Liver (tissue), 9 donors: ENCODE data around the gene EXOC3. TPM values are rescaled to one million over a fixed set of nuclear protein-coding genes. Genes with fewer than 3 reads are reported as not detected.

Experiments
- DNase-seq: peaks from one replicate; pipeline ENCODE4 v3.0.0-alpha.2; 2017; ENCODE audit warnings: low spot score
- H3K27ac ChIP-seq, 2 donors: one replicate each; pipeline ENCODE4 v1.7.0; 2013; ENCODE audit warnings: inconsistent platforms in 2 of 2, low read length in 2 of 2, control low read depth in 1 of 2, low read depth in 1 of 2, mild to moderate bottlenecking in 1 of 2
- H3K27me3 ChIP-seq, 4 donors: one replicate each; pipeline versions ENCODE4 v1.6.1 to v1.7.0; 2013; ENCODE audit warnings: low read length in 3 of 4, inconsistent platforms in 1 of 4, mild to moderate bottlenecking in 1 of 4, moderate library complexity in 1 of 4; ENCODE audit not compliant: control insufficient read depth in 4 of 4, insufficient read depth in 4 of 4
- H3K36me3 ChIP-seq, 4 donors: one replicate each; pipeline versions ENCODE4 v1.6.1 to v1.7.0; 2013; ENCODE audit warnings: low read length in 3 of 4, mild to moderate bottlenecking in 3 of 4, low read depth in 1 of 4, moderate library complexity in 1 of 4; ENCODE audit not compliant: control insufficient read depth in 4 of 4, insufficient read depth in 3 of 4
- H3K4me1 ChIP-seq, 4 donors: one replicate each; pipeline versions ENCODE4 v1.6.1 to v1.7.0; 2013; ENCODE audit warnings: low read length in 3 of 4, mild to moderate bottlenecking in 3 of 4, moderate library complexity in 1 of 4; ENCODE audit not compliant: control insufficient read depth in 4 of 4, insufficient read depth in 4 of 4
- H3K4me3 ChIP-seq, 3 donors: one replicate each; pipeline versions ENCODE4 v1.6.1 to v1.7.0; 2013; ENCODE audit warnings: low read length in 3 of 3, control low read depth in 1 of 3, low read depth in 1 of 3, mild to moderate bottlenecking in 1 of 3
- H3K9ac ChIP-seq, 2 donors: one replicate each; pipeline ENCODE4 v1.7.0; 2013; ENCODE audit warnings: low read length in 2 of 2, mild to moderate bottlenecking in 2 of 2, moderate library complexity in 2 of 2, control low read depth in 1 of 2, low read depth in 1 of 2
- H3K9me3 ChIP-seq, 4 donors: one replicate each; pipeline versions ENCODE4 v1.6.1 to v1.7.0; 2013; ENCODE audit warnings: low read length in 3 of 4; ENCODE audit not compliant: control insufficient read depth in 4 of 4
- EGR1 ChIP-seq, 2 donors: IDR thresholded peaks; 2 replicates each; pipeline ENCODE4 v1.6.1; 2016 to 2018; ENCODE audit warnings: antibody characterized with exemption in 2 of 2, low read depth in 2 of 2
- FOXA1 ChIP-seq: IDR thresholded peaks from 2 replicates; pipeline ENCODE4 v1.6.1; 2016; ENCODE audit warnings: antibody characterized with exemption
- FOXA2 ChIP-seq: IDR thresholded peaks from 2 replicates; pipeline ENCODE4 v1.6.1; 2016; ENCODE audit warnings: antibody characterized with exemption
- GABPA ChIP-seq, 2 donors: IDR thresholded peaks in 1 of 2; conservative IDR thresholded peaks in 1 of 2; 2 replicates each; pipeline ENCODE4 v1.6.1; 2016; ENCODE audit warnings: antibody characterized with exemption in 2 of 2, mild to moderate bottlenecking in 1 of 2, moderate library complexity in 1 of 2
- HNF4A ChIP-seq, 2 donors: conservative IDR thresholded peaks; 2 replicates each; pipeline ENCODE4 v1.6.1; 2016; ENCODE audit warnings: antibody characterized with exemption in 2 of 2, mild to moderate bottlenecking in 2 of 2
- HNF4G ChIP-seq: IDR thresholded peaks from 2 replicates; pipeline ENCODE4 v1.6.1; 2016; ENCODE audit warnings: antibody characterized with exemption
- JUND ChIP-seq, 2 donors: IDR thresholded peaks; 2 replicates each; pipeline ENCODE4 v1.6.1; 2016; ENCODE audit warnings: antibody characterized with exemption in 2 of 2
- NR2F2 ChIP-seq: IDR thresholded peaks from 2 replicates; pipeline ENCODE4 v1.6.1; 2016; ENCODE audit warnings: antibody characterized with exemption
- RAD21 ChIP-seq, 2 donors: IDR thresholded peaks; 2 replicates each; pipeline ENCODE4 v1.6.1; 2016; ENCODE audit warnings: antibody characterized with exemption in 2 of 2, mild to moderate bottlenecking in 2 of 2
- RXRA ChIP-seq, 2 donors: IDR thresholded peaks; 2 replicates each; pipeline ENCODE4 v1.6.1; 2017 to 2018; ENCODE audit warnings: antibody characterized with exemption in 2 of 2, mild to moderate bottlenecking in 1 of 2
- SP1 ChIP-seq: IDR thresholded peaks from 2 replicates; pipeline ENCODE4 v1.6.1; 2018; ENCODE audit warnings: antibody characterized with exemption, mild to moderate bottlenecking
- TAF1 ChIP-seq: conservative IDR thresholded peaks from 2 replicates; pipeline ENCODE4 v1.6.1; 2016; ENCODE audit warnings: antibody characterized with exemption, mild to moderate bottlenecking
- YY1 ChIP-seq: IDR thresholded peaks from 2 replicates; pipeline ENCODE4 v1.6.1; 2016; ENCODE audit warnings: antibody characterized with exemption, mild to moderate bottlenecking
- whole genome bisulfite sequencing: extraction: QIAGEN DNeasy Blood & Tissue Kit; methylation state at CpG from one replicate; pipeline ENCODE4 v1.1.7; 2013; 5-methylcytosine and 5-hydroxymethylcytosine counted together
- polyA plus RNA-seq, 2 donors: library from polyadenylated mRNA; stranded (reverse) in 1 of 2; unstranded in 1 of 2; fragments of 200-250 nt in 1 of 2; fragments of >200 nt in 1 of 2; fragmentation: Nextera tagmentation in 1 of 2; extraction: Ambion mirVana in 1 of 2; gene quantifications; one replicate each; pipeline versions ENCODE4 v1.2.1 to v1.2.3, GENCODE V29; 2013 to 2015
- total RNA-seq, 2 donors: library from RNA; depleted of rRNA; stranded (reverse); fragments of >200 nt; gene quantifications; one replicate each; pipeline ENCODE4 v1.2.3, GENCODE V29; 2014
- TF ChIP-seq, protein P1 (sequence below): fragments of 150-350 bp; IDR thresholded peaks from 2 replicates; pipeline ENCODE4 v1.5.1; 2017; ENCODE audit warnings: improper control_type of control experiment, low read depth, low read length; ENCODE audit not compliant: missing input control
- TF ChIP-seq, protein P2 (sequence below): IDR thresholded peaks from 2 replicates; pipeline ENCODE4 v1.6.1; 2016; ENCODE audit warnings: antibody characterized with exemption
- TF ChIP-seq, protein P3 (sequence below): IDR thresholded peaks from 2 replicates; pipeline ENCODE4 v1.6.1; 2016; ENCODE audit warnings: antibody characterized with exemption
- TF ChIP-seq, protein P4 (sequence below): IDR thresholded peaks from 2 replicates; pipeline ENCODE4 v1.6.1; 2016; ENCODE audit warnings: antibody characterized with exemption
- TF ChIP-seq, protein P5 (sequence below): IDR thresholded peaks from 2 replicates; pipeline ENCODE4 v1.6.1; 2016; ENCODE audit warnings: antibody characterized with exemption, mild to moderate bottlenecking
- donor health status: healthy.
- donor health status: healthy.
- donor health status: healthy.
- donor health status: healthy.
- donor health status: healthy.

EXOC3 gene
- total and polyA plus RNA-seq, 4 donors, result 12.4 to 23.9 (median 18.5) TPM

DNA sequence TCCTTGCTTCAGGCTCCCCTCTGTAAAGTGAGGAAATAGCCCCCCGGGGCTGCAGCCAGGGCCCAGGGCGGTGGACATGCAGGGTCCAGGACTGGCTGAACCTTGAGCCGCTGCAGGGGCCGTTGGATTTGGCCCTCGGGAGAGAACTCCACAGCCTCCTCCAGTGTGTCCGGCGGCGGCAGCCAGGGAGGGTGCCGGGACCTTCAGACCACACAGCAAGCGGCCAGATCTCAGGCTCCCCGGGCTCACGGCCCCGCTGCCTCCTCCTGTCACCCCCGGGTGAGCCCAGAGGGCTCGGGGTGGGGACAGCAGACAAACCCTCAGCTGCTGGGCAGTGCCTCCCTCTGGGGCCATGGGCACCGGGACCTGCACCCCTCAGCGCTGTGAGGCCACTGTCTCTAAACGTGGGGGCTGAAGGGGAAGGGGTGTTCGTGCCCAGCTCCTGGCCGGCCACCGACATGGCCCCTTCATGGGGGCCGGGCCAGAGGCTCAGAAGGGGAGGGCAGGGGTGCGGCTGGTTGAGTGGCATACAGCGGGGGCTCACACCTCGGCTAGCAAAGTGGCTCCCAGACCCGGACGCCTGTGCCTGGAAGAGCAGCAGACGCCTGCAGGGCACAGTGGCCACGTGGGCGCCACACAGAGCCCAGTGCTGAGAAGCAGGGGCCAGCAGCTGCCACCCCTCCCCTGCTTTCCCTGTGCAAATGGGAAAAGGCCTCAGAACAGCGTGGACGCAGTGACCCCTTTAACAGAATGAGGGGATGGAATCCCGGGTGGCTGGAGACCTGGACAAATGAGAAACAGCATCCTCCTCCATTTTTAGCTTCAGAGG is 61.6 kb downstream of the EXOC3 start:
- 72% methylated on average over 33 of the region's 33 CpGs for WGBS
- H3K27me3 ChIP-seq, result no peaks in the 10 kb centered on the region
- TF ChIP-seq RAD21 (IDR thresholded peaks at IDR 0.05) (no peak), FOXA1 (no peak), GABPA (IDR thresholded peaks at IDR 0.05 in 1 of 2, conservative IDR thresholded peaks at IDR 0.05 in 1 of 2) (no peak), FOXA2 (no peak), HNF4A (conservative IDR thresholded peaks at IDR 0.05) (no peak), SP1 (no peak), TAF1 (no peak), NR2F2 (no peak), YY1 (no peak), HNF4G (no peak), JUND (IDR thresholded peaks at IDR 0.05) (no peak)
- TF ChIP-seq, protein P1, sequence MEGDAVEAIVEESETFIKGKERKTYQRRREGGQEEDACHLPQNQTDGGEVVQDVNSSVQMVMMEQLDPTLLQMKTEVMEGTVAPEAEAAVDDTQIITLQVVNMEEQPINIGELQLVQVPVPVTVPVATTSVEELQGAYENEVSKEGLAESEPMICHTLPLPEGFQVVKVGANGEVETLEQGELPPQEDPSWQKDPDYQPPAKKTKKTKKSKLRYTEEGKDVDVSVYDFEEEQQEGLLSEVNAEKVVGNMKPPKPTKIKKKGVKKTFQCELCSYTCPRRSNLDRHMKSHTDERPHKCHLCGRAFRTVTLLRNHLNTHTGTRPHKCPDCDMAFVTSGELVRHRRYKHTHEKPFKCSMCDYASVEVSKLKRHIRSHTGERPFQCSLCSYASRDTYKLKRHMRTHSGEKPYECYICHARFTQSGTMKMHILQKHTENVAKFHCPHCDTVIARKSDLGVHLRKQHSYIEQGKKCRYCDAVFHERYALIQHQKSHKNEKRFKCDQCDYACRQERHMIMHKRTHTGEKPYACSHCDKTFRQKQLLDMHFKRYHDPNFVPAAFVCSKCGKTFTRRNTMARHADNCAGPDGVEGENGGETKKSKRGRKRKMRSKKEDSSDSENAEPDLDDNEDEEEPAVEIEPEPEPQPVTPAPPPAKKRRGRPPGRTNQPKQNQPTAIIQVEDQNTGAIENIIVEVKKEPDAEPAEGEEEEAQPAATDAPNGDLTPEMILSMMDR, result no peak
- TF ChIP-seq, protein P2, sequence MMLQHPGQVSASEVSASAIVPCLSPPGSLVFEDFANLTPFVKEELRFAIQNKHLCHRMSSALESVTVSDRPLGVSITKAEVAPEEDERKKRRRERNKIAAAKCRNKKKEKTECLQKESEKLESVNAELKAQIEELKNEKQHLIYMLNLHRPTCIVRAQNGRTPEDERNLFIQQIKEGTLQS, result no peak
- TF ChIP-seq, protein P3, sequence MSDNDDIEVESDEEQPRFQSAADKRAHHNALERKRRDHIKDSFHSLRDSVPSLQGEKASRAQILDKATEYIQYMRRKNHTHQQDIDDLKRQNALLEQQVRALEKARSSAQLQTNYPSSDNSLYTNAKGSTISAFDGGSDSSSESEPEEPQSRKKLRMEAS, result no peak
- no peak for DNase-seq
- H3K36me3 ChIP-seq, result no peaks in the 10 kb centered on the region
- H3K4me3 ChIP-seq, result no peak overlapping the region
- H3K9me3 ChIP-seq, result peaks cover 0 to 1% (median 0%) of the 10 kb centered on the region in 4 donors
- H3K9ac ChIP-seq, result no peak overlapping the region
- no peaks in the 10 kb centered on the region for H3K4me1 ChIP-seq
- H3K27ac ChIP-seq, result no peak overlapping the region

DNA sequence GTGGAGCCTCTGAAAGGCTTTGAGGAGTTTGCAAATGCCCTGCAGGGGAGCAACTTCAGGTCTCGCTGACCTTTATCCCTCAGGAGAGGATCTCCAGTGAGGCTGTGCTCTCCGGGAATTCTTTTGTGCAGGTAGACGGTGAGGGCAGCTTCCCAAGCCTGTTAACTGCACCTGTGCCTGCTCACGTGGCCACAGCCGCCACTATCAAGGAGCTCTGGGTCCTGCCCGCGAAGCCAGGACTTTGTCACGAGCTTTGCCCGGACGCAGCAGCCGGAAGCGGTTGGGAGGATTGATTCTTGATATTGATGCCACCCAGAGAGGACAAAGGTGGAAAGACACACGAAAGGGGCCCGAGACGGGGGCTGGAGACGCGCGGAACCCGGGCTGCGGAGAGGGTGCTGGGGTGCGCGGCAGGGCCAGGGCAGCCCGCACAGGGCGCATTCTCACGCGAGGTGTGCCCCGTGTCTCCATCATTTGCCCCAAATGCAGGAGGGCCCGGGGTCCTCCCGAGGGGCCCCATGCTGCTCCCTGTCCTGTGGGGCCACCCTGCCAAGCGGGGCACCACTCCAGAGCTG is 63.1 kb downstream of the EXOC3 start:
- no peak for DNase-seq
- H3K4me3 ChIP-seq, result no peak overlapping the region
- no peaks in the 10 kb centered on the region for H3K36me3 ChIP-seq
- H3K27ac ChIP-seq, result no peak overlapping the region
- H3K27me3 ChIP-seq, result no peaks in the 10 kb centered on the region
- no peak overlapping the region for H3K9ac ChIP-seq
- peaks cover 0 to 1% (median 0%) of the 10 kb centered on the region in 4 donors for H3K9me3 ChIP-seq
- TF ChIP-seq FOXA1, result no peak
- no peak for TF ChIP-seq TAF1
- TF ChIP-seq, protein P3, result no peak
- TF ChIP-seq, protein P4, sequence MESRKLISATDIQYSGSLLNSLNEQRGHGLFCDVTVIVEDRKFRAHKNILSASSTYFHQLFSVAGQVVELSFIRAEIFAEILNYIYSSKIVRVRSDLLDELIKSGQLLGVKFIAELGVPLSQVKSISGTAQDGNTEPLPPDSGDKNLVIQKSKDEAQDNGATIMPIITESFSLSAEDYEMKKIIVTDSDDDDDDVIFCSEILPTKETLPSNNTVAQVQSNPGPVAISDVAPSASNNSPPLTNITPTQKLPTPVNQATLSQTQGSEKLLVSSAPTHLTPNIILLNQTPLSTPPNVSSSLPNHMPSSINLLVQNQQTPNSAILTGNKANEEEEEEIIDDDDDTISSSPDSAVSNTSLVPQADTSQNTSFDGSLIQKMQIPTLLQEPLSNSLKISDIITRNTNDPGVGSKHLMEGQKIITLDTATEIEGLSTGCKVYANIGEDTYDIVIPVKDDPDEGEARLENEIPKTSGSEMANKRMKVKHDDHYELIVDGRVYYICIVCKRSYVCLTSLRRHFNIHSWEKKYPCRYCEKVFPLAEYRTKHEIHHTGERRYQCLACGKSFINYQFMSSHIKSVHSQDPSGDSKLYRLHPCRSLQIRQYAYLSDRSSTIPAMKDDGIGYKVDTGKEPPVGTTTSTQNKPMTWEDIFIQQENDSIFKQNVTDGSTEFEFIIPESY, result no peak
- TF ChIP-seq, protein P2, result no peak
- no peak for TF ChIP-seq GABPA (IDR thresholded peaks at IDR 0.05 in 1 of 2, conservative IDR thresholded peaks at IDR 0.05 in 1 of 2)
- no peak for TF ChIP-seq SP1
- TF ChIP-seq EGR1 (IDR thresholded peaks at IDR 0.05; ENCODE audit: low read depth in 2 of 2), result no peak
- no peak for TF ChIP-seq YY1
- TF ChIP-seq, protein P1, result no peak
- TF ChIP-seq HNF4A (conservative IDR thresholded peaks at IDR 0.05), result no peak
- TF ChIP-seq NR2F2, result no peak
- TF ChIP-seq HNF4G, result no peak
- TF ChIP-seq, protein P5, sequence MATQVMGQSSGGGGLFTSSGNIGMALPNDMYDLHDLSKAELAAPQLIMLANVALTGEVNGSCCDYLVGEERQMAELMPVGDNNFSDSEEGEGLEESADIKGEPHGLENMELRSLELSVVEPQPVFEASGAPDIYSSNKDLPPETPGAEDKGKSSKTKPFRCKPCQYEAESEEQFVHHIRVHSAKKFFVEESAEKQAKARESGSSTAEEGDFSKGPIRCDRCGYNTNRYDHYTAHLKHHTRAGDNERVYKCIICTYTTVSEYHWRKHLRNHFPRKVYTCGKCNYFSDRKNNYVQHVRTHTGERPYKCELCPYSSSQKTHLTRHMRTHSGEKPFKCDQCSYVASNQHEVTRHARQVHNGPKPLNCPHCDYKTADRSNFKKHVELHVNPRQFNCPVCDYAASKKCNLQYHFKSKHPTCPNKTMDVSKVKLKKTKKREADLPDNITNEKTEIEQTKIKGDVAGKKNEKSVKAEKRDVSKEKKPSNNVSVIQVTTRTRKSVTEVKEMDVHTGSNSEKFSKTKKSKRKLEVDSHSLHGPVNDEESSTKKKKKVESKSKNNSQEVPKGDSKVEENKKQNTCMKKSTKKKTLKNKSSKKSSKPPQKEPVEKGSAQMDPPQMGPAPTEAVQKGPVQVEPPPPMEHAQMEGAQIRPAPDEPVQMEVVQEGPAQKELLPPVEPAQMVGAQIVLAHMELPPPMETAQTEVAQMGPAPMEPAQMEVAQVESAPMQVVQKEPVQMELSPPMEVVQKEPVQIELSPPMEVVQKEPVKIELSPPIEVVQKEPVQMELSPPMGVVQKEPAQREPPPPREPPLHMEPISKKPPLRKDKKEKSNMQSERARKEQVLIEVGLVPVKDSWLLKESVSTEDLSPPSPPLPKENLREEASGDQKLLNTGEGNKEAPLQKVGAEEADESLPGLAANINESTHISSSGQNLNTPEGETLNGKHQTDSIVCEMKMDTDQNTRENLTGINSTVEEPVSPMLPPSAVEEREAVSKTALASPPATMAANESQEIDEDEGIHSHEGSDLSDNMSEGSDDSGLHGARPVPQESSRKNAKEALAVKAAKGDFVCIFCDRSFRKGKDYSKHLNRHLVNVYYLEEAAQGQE, result no peak
- TF ChIP-seq FOXA2, result no peak
- no peak for TF ChIP-seq RAD21 (IDR thresholded peaks at IDR 0.05)
- TF ChIP-seq RXRA (IDR thresholded peaks at IDR 0.05), result no peak
- no peak for TF ChIP-seq JUND (IDR thresholded peaks at IDR 0.05)
- 48% methylated on average over 30 of the region's 30 CpGs for WGBS
- H3K4me1 ChIP-seq, result no peaks in the 10 kb centered on the region
